ENCODE data around the gene FAM107B. TPM values are rescaled to one million over a fixed set of nuclear protein-coding genes. Genes with fewer than 3 reads are reported as not detected.

The FAM107B gene
- total RNA-seq, 1 experiment from 2014 or later, result 61.6 TPM

DNA sequence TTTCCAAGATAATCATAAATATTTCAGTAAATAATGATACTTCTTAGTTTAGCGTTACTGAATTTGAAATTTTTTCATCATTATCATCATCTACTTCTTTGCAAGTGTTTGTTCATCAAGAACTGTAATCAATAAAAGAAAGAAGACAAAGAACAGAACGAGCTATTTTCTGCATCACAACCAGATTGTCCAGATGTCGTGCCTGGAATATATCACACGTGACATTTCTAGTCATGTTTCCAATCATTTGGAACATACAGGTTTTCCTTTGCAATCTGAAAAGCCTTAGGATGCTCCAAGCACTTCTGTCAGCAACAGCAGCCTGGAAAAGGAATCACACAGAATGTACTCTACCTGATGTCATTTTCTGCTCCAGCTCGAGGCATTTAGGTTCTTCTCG is 107.4 kb downstream of the FAM107B start:
- BruUV-seq (replicated peaks), result no TSS peak

GRCh38 chr10:14665865-14666857 is 108.5 kb downstream of the FAM107B start:
- TF ChIP-seq EZH2 (IDR thresholded peaks at IDR 0.05; ENCODE audit: borderline replicate concordance, low read depth, low read length, poor library complexity, severe bottlenecking), result no peak
- no peak for TF ChIP-seq CTCF (conservative IDR thresholded peaks at IDR 0.05; ENCODE audit: low read depth, low read length)
- Histone ChIP-seq H3K36me3 (ENCODE audit: insufficient read depth, low read length, poor library complexity, severe bottlenecking) (no peaks in the 10 kb centered on the region), H3K27ac (ENCODE audit: low read depth, low read length, poor library complexity, severe bottlenecking) (no peak overlapping the region), H3K4me1 (ENCODE audit: insufficient read depth, low read length, poor library complexity, severe bottlenecking) (no peaks in the 10 kb centered on the region), H3K4me3 (ENCODE audit: low read depth, low read length, poor library complexity, severe bottlenecking) (no peak overlapping the region), H3K9me3 (ENCODE audit: low read depth, low read length, poor library complexity, severe bottlenecking) (no peaks in the 10 kb centered on the region), H3K27me3 (replicated peaks; ENCODE audit: insufficient read depth, low read depth, low read length, poor library complexity) (no peaks in the 10 kb centered on the region)
- intact Hi-C loops (cut with micrococcal nuclease; ENCODE audit: unreplicated experiment), result no loop called here
- DNase-seq (ENCODE audit: low spot score), result no peak
- ChIA-PET CTCF (no interaction called here), POLR2A (ENCODE audit: low non-redundant PET) (no interaction called here)
- no TSS peak for BruUV-seq (replicated peaks)

More for the DNA sequence above, 107.4 kb downstream of the FAM107B start:
- H3K4me3 ChIP-seq (ENCODE audit: low read depth, low read length, poor library complexity, severe bottlenecking), result no peak overlapping the region
- TF ChIP-seq CTCF (conservative IDR thresholded peaks at IDR 0.05; ENCODE audit: low read depth, low read length) (no peak), EZH2 (IDR thresholded peaks at IDR 0.05; ENCODE audit: borderline replicate concordance, low read depth, low read length, poor library complexity, severe bottlenecking) (no peak)
- POLR2A ChIA-PET (ENCODE audit: low non-redundant PET), result no interaction called here
- H3K27me3 ChIP-seq (replicated peaks; ENCODE audit: insufficient read depth, low read depth, low read length, poor library complexity), result no peaks in the 10 kb centered on the region
- CTCF ChIA-PET, result no interaction called here
- no peaks in the 10 kb centered on the region for H3K9me3 ChIP-seq (ENCODE audit: low read depth, low read length, poor library complexity, severe bottlenecking)
- intact Hi-C loops (cut with micrococcal nuclease; ENCODE audit: unreplicated experiment), result no loop called here
- no peak overlapping the region for H3K27ac ChIP-seq (ENCODE audit: low read depth, low read length, poor library complexity, severe bottlenecking)
- DNase-seq (ENCODE audit: low spot score), result no peak
- no peaks in the 10 kb centered on the region for H3K36me3 ChIP-seq (ENCODE audit: insufficient read depth, low read length, poor library complexity, severe bottlenecking)
- no peaks in the 10 kb centered on the region for H3K4me1 ChIP-seq (ENCODE audit: insufficient read depth, low read length, poor library complexity, severe bottlenecking)

DNA sequence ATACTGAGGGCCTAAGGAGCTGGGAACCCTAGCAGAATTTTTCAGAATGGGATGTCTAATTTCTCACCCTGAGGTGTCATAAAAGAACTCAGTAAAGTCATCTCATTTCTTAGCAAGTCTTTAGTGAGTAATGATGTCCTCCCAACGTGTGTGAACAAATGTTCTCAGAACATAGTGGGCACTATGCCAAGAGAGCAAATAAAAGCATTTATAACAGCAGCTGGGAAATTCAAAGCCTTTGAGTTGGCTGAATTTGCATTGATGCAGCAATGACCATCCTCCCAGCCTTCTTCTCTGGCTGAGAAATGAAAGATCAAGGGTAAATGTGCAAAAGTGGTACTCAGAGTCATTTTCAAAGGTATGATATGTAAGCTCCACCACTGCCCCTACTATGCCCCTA is 109.4 kb downstream of the FAM107B start:
- Histone ChIP-seq H3K9me3 (ENCODE audit: low read depth, low read length, poor library complexity, severe bottlenecking) (no peaks in the 10 kb centered on the region), H3K4me1 (ENCODE audit: insufficient read depth, low read length, poor library complexity, severe bottlenecking) (no peaks in the 10 kb centered on the region), H3K27ac (ENCODE audit: low read depth, low read length, poor library complexity, severe bottlenecking) (no peak overlapping the region), H3K36me3 (ENCODE audit: insufficient read depth, low read length, poor library complexity, severe bottlenecking) (no peaks in the 10 kb centered on the region), H3K4me3 (ENCODE audit: low read depth, low read length, poor library complexity, severe bottlenecking) (no peak overlapping the region), H3K27me3 (replicated peaks; ENCODE audit: insufficient read depth, low read depth, low read length, poor library complexity) (no peaks in the 10 kb centered on the region)
- CTCF ChIA-PET, result no interaction called here
- POLR2A ChIA-PET (ENCODE audit: low non-redundant PET), result no interaction called here
- BruUV-seq (replicated peaks), result no TSS peak
- DNase-seq (ENCODE audit: low spot score), result peak; percentile 23
- TF ChIP-seq CTCF (conservative IDR thresholded peaks at IDR 0.05; ENCODE audit: low read depth, low read length), result no peak
- no peak for TF ChIP-seq EZH2 (IDR thresholded peaks at IDR 0.05; ENCODE audit: borderline replicate concordance, low read depth, low read length, poor library complexity, severe bottlenecking)
- intact Hi-C loops (cut with micrococcal nuclease; ENCODE audit: unreplicated experiment), result no loop called here
